HAP-1 (cell line): Measurements from ENCODE around the gene MT1G.
"Not testable (repeated sequence)": the region's sequence is repeated elsewhere in the genome, so short reads cannot be mapped to it uniquely, and the experiment has no call there.

Experiments
- DNase-seq, 2 experiments: peaks; one replicate each; pipeline ENCODE4 v3.0.0-alpha.2; 2016 to 2020; ENCODE audit warnings: low spot score in 2 of 2
- H3K27me3 ChIP-seq: fragments of 250-450 bp; sonication (Bioruptor Pico); 2 replicates; pipeline ENCODE4 v1.5.1; 2020; ENCODE audit warnings: low read depth, mild to moderate bottlenecking, moderate library complexity
- H3K36me3 ChIP-seq: fragments of 250-450 bp; sonication (Bioruptor Pico); replicated peaks from 2 replicates; pipeline ENCODE4 v1.5.1; 2020; ENCODE audit warnings: mild to moderate bottlenecking
- H3K4me1 ChIP-seq: fragments of 250-450 bp; sonication (Bioruptor Pico); 2 replicates; pipeline ENCODE4 v1.5.1; 2020; ENCODE audit warnings: mild to moderate bottlenecking
- H3K4me3 ChIP-seq: fragments of 250-450 bp; sonication (Bioruptor Pico); 2 replicates; pipeline ENCODE4 v1.5.1; 2020; ENCODE audit warnings: mild to moderate bottlenecking, moderate library complexity
- H3K9me3 ChIP-seq: fragments of 250-450 bp; sonication (Bioruptor Pico); 2 replicates; pipeline ENCODE4 v1.5.1; 2020; ENCODE audit warnings: mild to moderate bottlenecking, moderate library complexity
- in situ Hi-C: fragments of 300-500 bp; cut with MboI; formaldehyde crosslinking; loops from 3 replicates; pipeline ENCODE4 v1.14.3; 2020; ENCODE audit warnings: low sequenced_read_pairs, inconsistent platforms, mixed read lengths

Gene MT1G

GRCh38 chr16:56679818-56680217 lies 12.0 kb upstream of the MT1G start:
- in situ Hi-C loops: no loop called here
- H3K4me3 ChIP-seq: no peak overlapping the region
- H3K27me3 ChIP-seq: no peaks in the 10 kb centered on the region
- H3K4me1 ChIP-seq: peaks cover 4% of the 10 kb centered on the region
- H3K9me3 ChIP-seq: no peaks in the 10 kb centered on the region
- H3K36me3 ChIP-seq: no peaks in the 10 kb centered on the region; the same call in 1 of the 2 replicates
- DNase-seq: no peak

GRCh38 chr16:56679078-56679730 lies 11.3 kb upstream of the MT1G start:
- Histone ChIP-seq H3K4me3 (no peak overlapping the region), H3K27me3 (no peaks in the 10 kb centered on the region), H3K9me3 (no peaks in the 10 kb centered on the region), H3K36me3 (no peaks in the 10 kb centered on the region; the same call in 1 of the 2 replicates), H3K4me1 (peaks cover 4% of the 10 kb centered on the region)
- in situ Hi-C loops: no loop called here
- no peak for DNase-seq

- in situ Hi-C loops: no loop called here
- H3K27me3 ChIP-seq: no peaks in the 10 kb centered on the region
- H3K4me1 ChIP-seq: peaks cover 4% of the 10 kb centered on the region
- no peak for DNase-seq
- H3K9me3 ChIP-seq: no peaks in the 10 kb centered on the region
- H3K4me3 ChIP-seq: no peak overlapping the region
- H3K36me3 ChIP-seq: no peaks in the 10 kb centered on the region
Observed at GRCh38 chr16:56677474-56677873, 9.6 kb upstream of the MT1G start.

GRCh38 chr16:56675685-56676210 lies 7.9 kb upstream of the MT1G start:
- Histone ChIP-seq H3K4me1 (no peaks in the 10 kb centered on the region; the same call in 1 of the 2 replicates), H3K36me3 (no peaks in the 10 kb centered on the region), H3K4me3 (no peak overlapping the region), H3K9me3 (no peaks in the 10 kb centered on the region), H3K27me3 (no peaks in the 10 kb centered on the region)
- no peak for DNase-seq
- in situ Hi-C loops: no loop called here

- H3K36me3 ChIP-seq, H3K4me3 ChIP-seq, in situ Hi-C loops, H3K4me1 ChIP-seq, H3K9me3 ChIP-seq, H3K27me3 ChIP-seq: not testable (repeated sequence)
- peak in 1 of 2 experiments; percentile 45 for DNase-seq
Observed at GRCh38 chr16:56674570-56674969, 6.7 kb upstream of the MT1G start.

- no peaks in the 10 kb centered on the region; the same call in 1 of the 2 replicates for H3K4me1 ChIP-seq
- H3K27me3 ChIP-seq: no peaks in the 10 kb centered on the region
- H3K4me3 ChIP-seq: no peak overlapping the region
- H3K36me3 ChIP-seq: no peaks in the 10 kb centered on the region
- no peaks in the 10 kb centered on the region for H3K9me3 ChIP-seq
- peak; percentile 18 to 53 for DNase-seq
- in situ Hi-C loops: no loop called here
Observed at GRCh38 chr16:56673921-56674320, 6.1 kb upstream of the MT1G start.

GRCh38 chr16:56672761-56673536 lies 5.1 kb upstream of the MT1G start:
- DNase-seq: no peak
- Histone ChIP-seq H3K9me3 (no peaks in the 10 kb centered on the region), H3K27me3 (no peaks in the 10 kb centered on the region)

GRCh38 chr16:56672171-56672570 lies 4.3 kb upstream of the MT1G start:
- H3K36me3 ChIP-seq, H3K4me3 ChIP-seq, H3K9me3 ChIP-seq, H3K4me1 ChIP-seq, DNase-seq, in situ Hi-C loops, H3K27me3 ChIP-seq: not testable (repeated sequence)

More at GRCh38 chr16:56672761-56673536, 5.1 kb upstream of the MT1G start:
- no peak overlapping the region for H3K4me3 ChIP-seq
- H3K4me1 ChIP-seq: no peaks in the 10 kb centered on the region; the same call in 1 of the 2 replicates
- in situ Hi-C loops: no loop called here
- H3K36me3 ChIP-seq: no peaks in the 10 kb centered on the region

- not testable (repeated sequence) for DNase-seq
Observed at GRCh38 chr16:56671691-56672090, 3.8 kb upstream of the MT1G start.

GRCh38 chr16:56670620-56670934 lies 2.7 kb upstream of the MT1G start:
- Histone ChIP-seq H3K9me3 (no peaks in the 10 kb centered on the region), H3K4me1 (no peaks in the 10 kb centered on the region; the same call in 1 of the 2 replicates), H3K27me3 (no peaks in the 10 kb centered on the region), H3K36me3 (no peaks in the 10 kb centered on the region), H3K4me3 (no peak overlapping the region)
- in situ Hi-C loops: no loop called here
- no peak for DNase-seq

More at GRCh38 chr16:56671691-56672090, 3.8 kb upstream of the MT1G start:
- H3K4me3 ChIP-seq, in situ Hi-C loops, H3K27me3 ChIP-seq, H3K4me1 ChIP-seq, H3K36me3 ChIP-seq, H3K9me3 ChIP-seq: not testable (repeated sequence)

GRCh38 chr16:56669840-56670619 lies 2.2 kb upstream of the MT1G start:
- Histone ChIP-seq H3K4me3 (no peak overlapping the region), H3K9me3 (no peaks in the 10 kb centered on the region), H3K4me1 (no peaks in the 10 kb centered on the region; the same call in 1 of the 2 replicates), H3K36me3 (no peaks in the 10 kb centered on the region), H3K27me3 (no peaks in the 10 kb centered on the region)
- in situ Hi-C loops: no loop called here
- no peak for DNase-seq

GRCh38 chr16:56669005-56669839 lies 1.4 kb upstream of the MT1G start, which contains the start of gene MT1H:
TSS of gene MT1H (plus strand) at chr16:56669814. CDS start at chr16:56669885, 71 bp downstream.
- no peaks in the 10 kb centered on the region for H3K27me3 ChIP-seq
- no peak within 1 kb of the TSS for H3K4me3 ChIP-seq
- H3K36me3 ChIP-seq: no peaks in the 10 kb centered on the region
- no peaks in the 10 kb centered on the region for H3K9me3 ChIP-seq
- DNase-seq: no peak
- H3K4me1 ChIP-seq: no peaks in the 10 kb centered on the region
- in situ Hi-C loops: no loop called here
